Fibroblast of gingiva (primary cell): ENCODE measurements around the gene UPP2.

Source experiments
- DNase-seq: peaks from one replicate; pipeline ENCODE4 v3.0.0-alpha.2; 2011; ENCODE audit warnings: low read depth

Gene UPP2

DNA sequence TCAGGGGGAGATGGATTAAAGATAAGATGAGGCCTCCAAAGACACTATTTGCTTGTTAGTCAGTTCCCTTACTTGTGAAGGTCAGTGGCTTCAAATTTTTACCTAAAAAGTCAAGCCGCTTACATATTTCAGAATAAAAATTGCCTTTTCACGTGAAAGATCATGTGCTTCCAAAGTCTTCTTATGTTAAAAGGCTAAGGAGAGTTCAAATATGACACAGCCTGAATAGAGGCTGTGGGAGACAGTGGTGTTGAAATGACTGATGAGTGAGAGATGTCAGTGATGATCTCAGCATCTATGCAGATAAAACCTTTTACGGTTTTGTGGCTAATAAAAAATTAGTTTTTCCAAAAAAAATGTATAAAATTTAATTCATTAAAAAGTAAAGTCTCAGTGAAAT lies 40.5 kb downstream of the UPP2 start:
- no peak for DNase-seq

DNA sequence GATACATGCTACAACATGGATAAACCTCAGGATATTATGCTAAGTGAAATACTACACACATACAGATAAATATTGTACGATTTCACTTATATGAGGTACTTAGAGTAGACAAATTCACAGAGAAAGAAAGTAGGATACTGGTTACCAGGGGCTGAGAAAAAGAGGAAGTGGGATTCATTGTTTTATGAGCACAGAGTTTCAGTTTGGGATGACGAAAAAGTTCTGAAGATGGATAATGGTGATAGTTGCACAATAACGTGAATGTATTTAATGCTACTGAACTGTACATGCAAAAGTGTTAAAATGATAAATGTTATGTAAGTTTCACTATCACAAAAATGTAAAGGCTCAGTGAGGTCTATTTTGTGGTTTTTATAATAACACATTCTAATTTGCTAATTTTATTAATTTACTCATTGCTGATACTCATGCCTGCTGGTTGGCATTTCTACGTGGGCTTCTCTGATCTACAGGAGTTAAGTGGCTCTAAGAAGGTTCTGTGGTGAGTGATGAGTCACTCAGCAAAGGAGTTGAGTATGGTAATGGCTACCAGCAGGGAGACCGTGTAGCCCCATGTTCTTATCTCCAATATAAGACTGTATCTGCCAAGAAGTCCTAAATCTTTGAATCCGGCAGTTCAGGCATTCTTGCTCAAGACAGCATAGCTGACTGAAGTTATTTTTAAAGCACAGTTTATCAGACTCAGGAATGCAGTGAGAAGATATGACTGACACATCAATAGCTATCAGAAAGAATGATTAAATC lies 41.1 kb downstream of the UPP2 start:
- no peak for DNase-seq

DNA sequence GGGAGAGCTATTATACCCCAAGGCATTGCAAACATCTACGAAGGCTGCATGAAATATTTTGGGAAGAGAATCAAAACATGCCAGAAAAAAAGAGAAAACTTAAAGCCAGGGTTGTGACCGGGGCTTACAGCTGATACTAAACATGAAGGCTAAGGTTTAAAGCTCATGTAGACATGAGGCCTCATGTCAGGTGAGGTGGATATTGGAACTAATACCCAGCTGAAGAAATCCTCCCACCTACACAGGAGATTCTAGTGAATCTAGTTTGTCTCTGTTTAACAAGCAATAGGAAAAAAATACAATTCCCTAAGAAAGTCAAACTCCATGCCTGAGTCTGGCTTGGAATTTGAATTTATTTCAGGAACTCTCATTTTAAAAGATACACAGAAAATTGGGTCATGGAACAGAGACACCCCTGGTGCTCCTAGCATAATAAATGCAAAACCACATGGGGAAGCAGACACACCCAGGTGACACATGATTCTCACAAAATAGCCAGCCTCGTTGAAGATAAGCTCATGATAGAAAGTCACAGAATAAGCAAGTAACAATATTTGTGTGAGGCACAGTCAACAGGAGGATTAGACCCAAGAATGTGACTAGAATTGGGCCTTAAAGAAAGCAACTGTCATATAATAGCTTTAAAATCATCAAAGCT lies 42.2 kb downstream of the UPP2 start:
- DNase-seq: no peak

GRCh38 chr2:158144914-158145625 lies 43.4 kb downstream of the UPP2 start:
- no peak for DNase-seq

- DNase-seq: no peak
Measured at GRCh38 chr2:158153270-158154015, 51.8 kb downstream of the UPP2 start.

GRCh38 chr2:158154596-158154995 lies 52.9 kb downstream of the UPP2 start:
- no peak for DNase-seq

DNA sequence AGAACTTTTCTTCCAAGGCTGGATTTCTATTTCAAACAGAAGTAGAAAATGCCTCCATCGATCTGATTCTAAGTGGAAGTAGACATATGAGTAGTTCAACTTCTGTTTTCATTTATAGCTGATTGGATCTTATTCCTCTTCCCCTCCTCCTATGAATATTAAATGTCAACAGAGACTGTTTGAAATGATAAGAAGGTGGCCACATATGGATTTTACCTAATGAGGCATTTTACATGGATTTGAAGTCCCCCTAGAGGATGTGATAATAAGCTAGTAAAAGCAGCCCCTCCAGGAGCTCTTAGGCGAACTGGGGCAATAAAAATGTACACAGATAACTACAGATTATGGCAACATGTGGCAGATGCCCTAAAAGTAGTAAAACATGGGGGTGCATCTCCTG lies 71.0 kb downstream of the UPP2 start:
- no peak for DNase-seq

- no peak for DNase-seq
Measured at GRCh38 chr2:158174495-158174894, 72.8 kb downstream of the UPP2 start.

DNA sequence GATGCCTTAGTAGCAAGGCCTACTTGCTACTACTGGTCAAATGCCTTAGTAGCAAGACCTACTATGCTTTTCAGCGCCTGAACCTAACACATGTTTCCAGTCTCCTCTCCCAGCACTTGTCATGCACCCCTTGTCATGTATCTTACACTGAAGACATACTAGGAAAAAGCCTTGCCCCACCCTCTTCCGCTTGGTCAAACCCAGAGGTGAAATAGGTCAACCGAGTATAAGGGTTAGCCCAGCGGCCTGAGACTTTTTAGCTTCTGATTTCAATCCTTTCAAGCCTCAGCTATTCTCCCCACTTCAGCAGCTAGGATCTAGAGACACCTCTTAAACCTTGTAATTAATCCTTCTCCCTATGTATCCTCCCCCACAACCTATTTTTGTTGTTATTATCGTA lies 73.3 kb downstream of the UPP2 start:
- DNase-seq: no peak

GRCh38 chr2:158178646-158179045 lies 77.0 kb downstream of the UPP2 start:
- no peak for DNase-seq

DNA sequence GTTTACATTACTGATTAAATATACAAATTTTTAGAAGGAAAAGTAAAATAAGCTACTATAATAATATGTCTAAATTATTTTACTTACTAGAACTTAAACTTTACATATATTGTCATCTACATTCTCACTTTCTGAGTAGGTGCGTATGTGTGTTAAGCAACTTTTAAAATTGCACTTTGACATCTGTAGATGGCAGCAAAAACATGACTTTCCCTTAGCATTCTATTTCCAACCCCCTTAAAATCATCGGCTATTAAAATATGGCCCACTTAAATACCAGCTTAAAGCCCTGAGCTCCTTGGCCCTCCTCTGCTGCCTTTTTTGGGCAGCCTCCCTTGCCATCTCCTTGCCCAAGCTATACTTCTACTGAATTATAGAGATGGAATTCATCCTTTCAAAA lies 78.0 kb downstream of the UPP2 start:
- DNase-seq: peak; percentile 17

GRCh38 chr2:158181171-158181570 lies 79.5 kb downstream of the UPP2 start:
- DNase-seq: no peak

GRCh38 chr2:158182676-158183295 lies 81.1 kb downstream of the UPP2 start:
- DNase-seq: no peak

GRCh38 chr2:158184001-158184400 lies 82.3 kb downstream of the UPP2 start:
- no peak for DNase-seq

DNA sequence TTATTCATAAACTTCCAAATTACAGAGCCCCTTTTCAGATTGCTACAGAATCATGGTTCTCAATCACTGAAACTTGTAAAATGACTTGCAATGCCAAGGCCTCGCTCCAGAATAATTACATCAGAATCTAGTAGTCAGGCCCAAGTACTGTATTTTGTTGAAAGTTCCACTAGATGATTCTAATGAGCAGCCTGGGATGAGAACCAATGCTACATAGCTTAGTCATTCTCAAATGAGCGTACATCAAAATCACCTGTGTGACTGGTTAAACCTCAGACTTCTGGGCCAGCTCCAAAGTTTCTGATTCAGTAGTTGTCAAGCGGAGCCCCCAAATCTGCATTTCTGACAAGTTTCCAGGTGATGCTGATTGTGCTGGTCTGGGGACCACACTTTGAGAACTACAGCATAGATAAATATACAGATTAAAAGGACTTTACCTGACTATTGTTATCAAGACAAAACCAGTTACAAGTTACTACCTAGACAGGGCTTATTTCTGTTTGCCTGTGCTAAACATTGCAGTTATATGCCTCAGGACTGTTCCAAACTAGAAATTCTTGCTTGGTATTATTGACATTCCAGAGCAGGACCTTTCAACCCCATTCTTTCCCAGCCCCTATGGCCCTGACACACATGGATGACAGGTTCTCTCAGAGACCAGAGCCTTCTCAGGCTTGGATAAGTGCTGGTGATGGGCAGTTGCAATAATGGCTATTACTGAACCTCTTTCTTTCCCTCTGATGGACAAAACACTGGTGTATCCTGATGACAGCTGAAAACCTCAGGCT lies 83.1 kb downstream of the UPP2 start:
- DNase-seq: no peak
